ENCODE measurements around the gene BCL10.

BCL10 gene

DNA sequence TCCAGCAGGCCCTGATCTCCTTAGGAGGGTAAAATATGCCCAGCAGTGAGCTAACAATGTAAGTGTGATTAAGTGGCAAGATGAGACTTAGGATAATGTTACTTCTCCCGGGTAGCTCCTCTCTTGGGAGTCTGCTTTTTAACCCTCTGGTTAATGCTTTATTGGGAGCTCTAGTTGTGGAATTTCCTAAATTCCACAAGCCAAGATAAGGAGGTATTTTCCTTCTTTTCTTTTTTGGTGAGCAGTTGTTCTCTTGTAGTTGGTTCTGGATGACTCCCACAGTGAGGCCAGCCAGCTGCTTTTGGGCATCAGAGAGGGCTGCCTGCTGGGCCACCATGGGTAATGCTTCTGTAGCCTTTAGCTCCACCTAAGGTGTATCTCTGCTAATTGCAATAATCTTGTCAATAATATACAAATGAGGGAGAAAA is 36.2 kb downstream of the BCL10 start:
- DNase-seq (ENCODE audit: low spot score) = no peak
- Mint-ChIP-seq H3K36me3 (ENCODE audit: low read depth) (peaks cover 2% of the 10 kb centered on the region), H3K4me1 (ENCODE audit: low read depth) (peaks cover 10% of the 10 kb centered on the region), H3K27ac (no peak overlapping the region), H3K9me3 (no peaks in the 10 kb centered on the region), H3K27me3 (ENCODE audit: low read depth) (peaks cover 9% of the 10 kb centered on the region), H3K4me3 (no peak overlapping the region)

GRCh38 chr1:85237613-85238012 is 38.8 kb downstream of the BCL10 start:
- no peak for DNase-seq (ENCODE audit: low spot score)
- no peak overlapping the region for H3K27ac Mint-ChIP-seq
- peaks cover 9% of the 10 kb centered on the region for H3K27me3 Mint-ChIP-seq (ENCODE audit: low read depth)
- H3K4me1 Mint-ChIP-seq (ENCODE audit: low read depth) = peaks cover 7% of the 10 kb centered on the region
- no peaks in the 10 kb centered on the region for H3K9me3 Mint-ChIP-seq
- H3K4me3 Mint-ChIP-seq = no peak overlapping the region
- peaks cover 2% of the 10 kb centered on the region for H3K36me3 Mint-ChIP-seq (ENCODE audit: low read depth)

DNA sequence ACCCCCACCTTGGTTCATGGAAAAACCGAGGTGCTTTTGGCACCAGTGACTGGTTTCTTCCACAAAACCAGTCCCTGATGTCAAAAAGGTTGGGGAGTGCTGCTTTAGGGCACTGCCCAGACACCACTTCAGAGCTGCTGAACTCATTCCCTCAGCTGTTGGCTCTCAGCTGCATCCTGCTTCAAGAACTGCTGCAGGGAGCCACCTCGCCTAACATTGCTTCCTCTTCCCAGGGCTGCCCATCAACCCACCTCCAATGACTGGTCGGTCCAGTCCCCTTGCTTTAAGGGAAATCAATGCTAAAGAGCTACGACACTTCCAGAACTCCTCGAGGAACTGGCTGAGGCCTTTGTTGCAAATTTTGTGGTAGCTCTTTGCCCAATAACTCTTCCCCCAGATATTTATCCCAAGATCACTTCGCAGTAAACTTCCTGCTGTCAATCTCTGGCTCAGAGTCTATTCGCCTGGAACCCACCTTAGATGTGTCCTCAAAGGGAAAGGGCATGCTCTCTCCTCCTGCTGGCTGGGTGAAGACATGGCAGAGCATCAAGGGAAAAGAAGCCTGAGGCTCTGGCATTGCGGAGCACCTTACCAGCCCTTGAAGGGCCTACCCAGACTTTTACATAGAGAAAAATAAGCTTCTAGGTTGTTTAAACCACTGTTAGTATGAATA is 46.0 kb downstream of the BCL10 start:
- Mint-ChIP-seq H3K27ac (no peak overlapping the region), H3K4me3 (no peak overlapping the region), H3K27me3 (ENCODE audit: low read depth) (peaks cover 12% of the 10 kb centered on the region), H3K36me3 (ENCODE audit: low read depth) (no peaks in the 10 kb centered on the region), H3K9me3 (no peaks in the 10 kb centered on the region), H3K4me1 (ENCODE audit: low read depth) (peaks cover 3% of the 10 kb centered on the region)
- no peak for DNase-seq (ENCODE audit: low spot score)

GRCh38 chr1:85229574-85230097 is 46.8 kb downstream of the BCL10 start:
- Mint-ChIP-seq H3K36me3 (ENCODE audit: low read depth) (no peaks in the 10 kb centered on the region), H3K4me3 (no peak overlapping the region), H3K9me3 (no peaks in the 10 kb centered on the region), H3K4me1 (ENCODE audit: low read depth) (peaks cover 3% of the 10 kb centered on the region), H3K27ac (no peak overlapping the region), H3K27me3 (ENCODE audit: low read depth) (peaks cover 14% of the 10 kb centered on the region)
- no peak for DNase-seq (ENCODE audit: low spot score)

- no peak overlapping the region for H3K4me3 Mint-ChIP-seq
- DNase-seq (ENCODE audit: low spot score) = no peak
- no peak overlapping the region for H3K27ac Mint-ChIP-seq
- peaks cover 17% of the 10 kb centered on the region for H3K27me3 Mint-ChIP-seq (ENCODE audit: low read depth)
- peaks cover 3% of the 10 kb centered on the region for H3K4me1 Mint-ChIP-seq (ENCODE audit: low read depth)
- H3K36me3 Mint-ChIP-seq (ENCODE audit: low read depth) = no peaks in the 10 kb centered on the region
- H3K9me3 Mint-ChIP-seq = no peaks in the 10 kb centered on the region
These were observed 47.5 kb downstream of the BCL10 start for GRCh38 chr1:85228972-85229371.

GRCh38 chr1:85225624-85226380 is 50.6 kb downstream of the BCL10 start:
- H3K4me3 Mint-ChIP-seq = no peak overlapping the region
- peaks cover 24% of the 10 kb centered on the region for H3K27me3 Mint-ChIP-seq (ENCODE audit: low read depth)
- H3K27ac Mint-ChIP-seq = no peak overlapping the region
- H3K9me3 Mint-ChIP-seq = no peaks in the 10 kb centered on the region
- H3K4me1 Mint-ChIP-seq (ENCODE audit: low read depth) = peaks cover 3% of the 10 kb centered on the region
- no peaks in the 10 kb centered on the region for H3K36me3 Mint-ChIP-seq (ENCODE audit: low read depth)
- no peak for DNase-seq (ENCODE audit: low spot score)

DNA sequence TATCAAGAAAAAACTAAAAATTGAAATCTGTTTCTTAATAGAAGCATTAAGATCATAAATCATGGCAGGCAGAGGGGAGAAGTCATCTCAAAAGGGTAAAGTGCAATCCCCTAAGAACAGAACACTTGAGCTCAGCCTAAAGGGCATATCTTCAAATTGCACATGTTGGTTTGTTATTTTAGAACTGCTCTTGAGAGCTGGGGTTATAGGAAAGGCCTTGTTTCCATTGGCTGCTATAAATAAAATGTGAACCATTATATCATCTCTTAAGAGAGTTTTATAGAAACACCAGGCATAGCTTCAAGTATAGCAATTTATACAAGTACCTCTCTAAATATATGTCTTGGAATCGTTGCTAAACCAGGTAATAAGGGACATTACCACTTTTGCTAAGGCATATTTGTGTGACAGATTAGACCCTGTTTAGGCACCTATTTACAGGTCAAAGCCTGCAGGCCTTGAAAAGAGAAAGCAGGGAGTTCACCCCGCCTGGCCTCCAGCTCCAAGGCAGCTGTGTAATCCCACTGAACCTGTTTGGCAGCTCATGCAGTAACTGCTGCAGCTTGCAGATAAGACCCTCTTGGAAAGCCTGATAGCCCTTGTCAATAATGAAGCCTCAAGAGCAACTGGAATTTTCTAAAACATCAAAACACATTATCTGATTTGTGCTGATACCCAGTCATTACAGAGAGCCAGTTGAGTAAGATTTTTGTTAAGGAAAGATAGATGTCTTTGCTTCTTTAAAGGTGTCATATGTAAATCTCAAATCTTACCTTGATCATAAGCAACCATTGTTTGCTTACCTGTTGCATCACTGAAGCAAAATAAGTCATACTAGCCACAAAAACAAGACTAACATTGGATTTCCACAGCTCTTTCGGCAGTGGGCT is 51.5 kb downstream of the BCL10 start:
- Mint-ChIP-seq H3K4me1 (ENCODE audit: low read depth) (no peaks in the 10 kb centered on the region), H3K27me3 (ENCODE audit: low read depth) (peaks cover 26% of the 10 kb centered on the region), H3K36me3 (ENCODE audit: low read depth) (no peaks in the 10 kb centered on the region), H3K9me3 (no peaks in the 10 kb centered on the region), H3K27ac (no peak overlapping the region), H3K4me3 (no peak overlapping the region)
- DNase-seq (ENCODE audit: low spot score) = no peak

GRCh38 chr1:85224295-85224694 is 52.1 kb downstream of the BCL10 start:
- DNase-seq (ENCODE audit: low spot score) = no peak
- Mint-ChIP-seq H3K27ac (no peak overlapping the region), H3K9me3 (no peaks in the 10 kb centered on the region), H3K4me3 (no peak overlapping the region), H3K36me3 (ENCODE audit: low read depth) (no peaks in the 10 kb centered on the region), H3K4me1 (ENCODE audit: low read depth) (no peaks in the 10 kb centered on the region), H3K27me3 (ENCODE audit: low read depth) (peaks cover 26% of the 10 kb centered on the region)

GRCh38 chr1:85223334-85223733 is 53.1 kb downstream of the BCL10 start:
- no peak overlapping the region for H3K27ac Mint-ChIP-seq
- DNase-seq (ENCODE audit: low spot score) = no peak
- H3K27me3 Mint-ChIP-seq (ENCODE audit: low read depth) = peaks cover 31% of the 10 kb centered on the region
- no peaks in the 10 kb centered on the region for H3K9me3 Mint-ChIP-seq
- H3K4me1 Mint-ChIP-seq (ENCODE audit: low read depth) = no peaks in the 10 kb centered on the region
- no peaks in the 10 kb centered on the region for H3K36me3 Mint-ChIP-seq (ENCODE audit: low read depth)
- H3K4me3 Mint-ChIP-seq = no peak overlapping the region

DNA sequence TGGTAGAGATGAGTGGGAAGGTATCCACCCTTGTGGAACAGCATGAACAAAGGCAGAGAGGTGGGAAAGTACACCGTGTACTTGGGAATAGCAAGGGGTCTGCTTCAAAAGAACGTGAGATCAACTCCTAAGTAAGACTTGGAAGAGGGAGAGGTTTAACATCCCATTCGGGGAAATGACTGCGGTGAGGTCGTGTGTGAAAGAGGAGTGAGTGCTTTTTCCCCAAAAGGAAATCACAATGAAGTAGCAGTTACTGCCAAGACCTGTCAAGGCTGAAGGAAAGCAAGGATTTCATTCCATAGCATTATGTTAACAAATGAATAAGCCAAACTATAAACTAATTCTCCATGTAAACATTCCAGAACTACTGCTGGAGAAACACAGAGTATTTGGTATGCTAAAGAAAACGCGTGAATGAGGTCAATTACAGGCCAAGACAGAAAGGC is 55.7 kb downstream of the BCL10 start:
- no peaks in the 10 kb centered on the region for H3K36me3 Mint-ChIP-seq (ENCODE audit: low read depth)
- no peaks in the 10 kb centered on the region for H3K4me1 Mint-ChIP-seq (ENCODE audit: low read depth)
- no peak overlapping the region for H3K4me3 Mint-ChIP-seq
- H3K27me3 Mint-ChIP-seq (ENCODE audit: low read depth) = peaks cover 42% of the 10 kb centered on the region
- H3K27ac Mint-ChIP-seq = no peak overlapping the region
- no peak for DNase-seq (ENCODE audit: low spot score)
- H3K9me3 Mint-ChIP-seq = no peaks in the 10 kb centered on the region

DNA sequence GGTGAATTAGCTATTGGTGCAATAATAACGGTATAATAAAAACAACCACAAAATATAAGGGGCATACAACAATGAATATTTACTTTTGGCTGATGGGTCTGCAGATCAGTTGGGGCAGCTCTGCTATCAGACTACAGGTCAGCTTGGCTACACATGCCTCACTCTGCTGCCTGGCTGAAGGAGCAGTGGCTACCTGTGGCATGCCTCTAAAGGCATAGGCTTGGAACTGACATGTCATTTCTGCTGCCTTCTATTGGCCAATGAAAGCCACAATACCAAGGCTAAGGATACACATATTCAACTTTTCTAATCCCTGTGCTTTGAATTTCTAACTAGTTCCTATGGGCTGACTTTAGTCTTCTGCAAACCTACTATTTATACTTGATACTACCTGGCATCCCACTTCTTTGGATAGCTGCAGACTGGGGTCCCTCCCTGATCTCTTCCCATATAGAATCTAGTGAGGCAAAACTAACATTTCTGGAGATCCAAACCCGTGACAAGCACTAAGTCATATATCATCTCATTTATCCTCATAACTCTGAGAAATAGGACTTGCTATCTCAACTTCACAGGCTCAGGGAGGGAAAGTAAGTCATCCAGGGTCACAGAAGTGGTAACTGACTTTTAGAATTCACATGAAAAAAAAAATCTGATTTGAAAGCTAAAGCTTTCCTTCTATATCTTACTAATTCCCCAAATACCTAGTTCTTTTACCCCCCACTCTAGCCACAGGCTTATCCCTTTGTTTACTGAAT is 56.4 kb downstream of the BCL10 start:
- H3K27ac Mint-ChIP-seq = no peak overlapping the region
- no peaks in the 10 kb centered on the region for H3K4me1 Mint-ChIP-seq (ENCODE audit: low read depth)
- peaks cover 43% of the 10 kb centered on the region for H3K27me3 Mint-ChIP-seq (ENCODE audit: low read depth)
- H3K9me3 Mint-ChIP-seq = no peaks in the 10 kb centered on the region
- no peak overlapping the region for H3K4me3 Mint-ChIP-seq
- no peaks in the 10 kb centered on the region for H3K36me3 Mint-ChIP-seq (ENCODE audit: low read depth)
- no peak for DNase-seq (ENCODE audit: low spot score)

DNA sequence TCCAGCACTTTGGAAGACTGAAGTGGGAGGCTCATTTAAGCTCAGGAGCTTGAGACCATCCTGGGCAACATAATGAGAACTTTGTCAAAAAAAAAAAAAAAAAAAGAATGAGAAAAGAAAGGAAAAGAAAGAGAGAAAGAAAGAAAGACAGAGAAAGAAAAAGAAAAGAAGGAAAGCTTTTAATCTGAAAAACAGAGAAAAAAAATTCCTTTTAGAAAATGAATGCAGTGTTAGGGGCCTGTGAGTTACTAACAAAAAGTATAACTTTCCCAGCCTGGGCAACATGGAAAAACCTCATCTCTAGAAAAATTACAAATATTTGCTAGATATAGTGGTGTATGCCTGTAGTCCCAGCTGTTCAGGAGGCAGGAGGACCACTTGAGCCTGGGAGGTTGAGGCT is 59.7 kb downstream of the BCL10 start:
- H3K27me3 Mint-ChIP-seq (ENCODE audit: low read depth) = peaks cover 46% of the 10 kb centered on the region
- no peaks in the 10 kb centered on the region for H3K4me1 Mint-ChIP-seq (ENCODE audit: low read depth)
- no peaks in the 10 kb centered on the region for H3K9me3 Mint-ChIP-seq
- H3K27ac Mint-ChIP-seq = no peak overlapping the region
- H3K4me3 Mint-ChIP-seq = no peak overlapping the region
- H3K36me3 Mint-ChIP-seq (ENCODE audit: low read depth) = no peaks in the 10 kb centered on the region
- no peak for DNase-seq (ENCODE audit: low spot score)

Measured in T-helper 2 cell treated with Interferon-gamma antibody and Interleukin-4, amounts not matched to agents 5 μg/mL and 100 μg/mL, for 36 hours (primary cell).